K562 (cell line): ENCODE results near the gene QPRT. TPM values are rescaled to one million over a fixed set of nuclear protein-coding genes. Genes with fewer than 3 reads are reported as not detected.
A peak's percentile ranks its signal among the peaks of the same experiment; 100 is the strongest.

Experiments
- ATAC-seq: fragments of 200-7000 bp; cut with Tn5 transposase; 3 replicates; pipeline ENCODE4 v1.9.1; 2020; ENCODE audit warnings: moderate library complexity
- BruUV-seq: library from RNA; stranded (reverse); fragments of 400-500 nt; replicated peaks from 2 replicates; lab custom pipeline; 2021; lab: Mats Ljungman, UMichigan
- CTCF ChIA-PET: fragments of 300-600 bp; formaldehyde crosslinking; extraction: SDS; loops from one replicate; lab custom pipeline; 2021; ENCODE audit warnings: low intra/inter-chr PET ratio; lab: Yijun Ruan, JAX
- POLR2A ChIA-PET: fragments of 300-600, 350-650 bp; sonication (Branson Sonifier 250); formaldehyde crosslinking; extraction: SDS; loops from one replicate; lab custom pipeline; 2021; ENCODE audit warnings: antibody characterized with exemption, inconsistent platforms; lab: Yijun Ruan, JAX
- DNase-seq, 4 experiments: peaks; one replicate each; pipeline versions ENCODE4 v3.0.0 to v3.0.0-alpha.2; 2011 to 2018; ENCODE audit warnings: low spot score in 3 of 4, mixed read lengths in 3 of 4; ENCODE audit errors: extremely low read depth in 1 of 4
- FAIRE-seq: peaks from 2 replicates; lab custom pipeline; 2011; peaks lifted over from hg19 to GRCh38; lab: Jason Lieb, UNC
- H2AFZ ChIP-seq: 2 replicates; pipeline ENCODE4 v1.6.0; 2011; ENCODE audit warnings: low read depth, low read length, control low read depth, inconsistent platforms
- H3K27ac ChIP-seq: fragments of 200-600 bp; 3 replicates; pipeline ENCODE4 v1.8.0; 2011; ENCODE audit warnings: low read depth, mild to moderate bottlenecking, control low read depth, inconsistent platforms, low read length, moderate library complexity, mixed read lengths; ENCODE audit errors: extremely low read depth
- H3K27me3 ChIP-seq, 2 experiments: fragments of 300-600 bp in 1 of 2; 2 replicates in 1 of 2; 3 replicates in 1 of 2; pipeline versions ENCODE4 v1.6.0 to v1.8.0; 2011; ENCODE audit warnings: inconsistent platforms in 2 of 2, low read length in 2 of 2, mild to moderate bottlenecking in 1 of 2, mixed read lengths in 1 of 2, moderate library complexity in 1 of 2; ENCODE audit not compliant: control insufficient read depth in 2 of 2, insufficient read depth in 2 of 2
- H3K36me3 ChIP-seq: fragments of 300-600 bp; 3 replicates; pipeline ENCODE4 v1.8.0; 2011; ENCODE audit warnings: mild to moderate bottlenecking, low read length, inconsistent platforms; ENCODE audit not compliant: control insufficient read depth, insufficient read depth
- H3K4me1 ChIP-seq, 2 experiments: fragments of 200-600 bp in 1 of 2; replicated peaks in 1 of 2; 2 replicates in 1 of 2; 3 replicates in 1 of 2; pipeline versions ENCODE4 v1.5.1 to v1.8.0; 2011; ENCODE audit warnings: inconsistent platforms in 2 of 2, low read length in 2 of 2, mild to moderate bottlenecking in 1 of 2, mixed read lengths in 1 of 2, moderate library complexity in 1 of 2; ENCODE audit not compliant: control insufficient read depth in 2 of 2, insufficient read depth in 2 of 2
- H3K4me2 ChIP-seq: 2 replicates; pipeline ENCODE4 v1.6.1; 2011; ENCODE audit warnings: low read length, control low read depth, inconsistent platforms, mixed read lengths; ENCODE audit not compliant: insufficient read depth
- H3K4me3 ChIP-seq: fragments of 200-600 bp; sonication (generic), shearing (Covaris generic); 2 replicates; pipeline ENCODE4 v1.5.1; 2016; ENCODE audit warnings: control low read depth, inconsistent platforms
- H3K79me2 ChIP-seq: fragments of 200-600 bp; 3 replicates; pipeline ENCODE4 v1.8.0; 2011; ENCODE audit warnings: low read length, inconsistent platforms; ENCODE audit not compliant: control insufficient read depth, insufficient read depth
- H3K9ac ChIP-seq, 2 experiments: 2 replicates each; pipeline versions ENCODE4 v1.6.0 to v1.6.1; 2011; ENCODE audit warnings: low read depth in 2 of 2, low read length in 2 of 2, control low read depth in 1 of 2, inconsistent platforms in 1 of 2, mild to moderate bottlenecking in 1 of 2, mixed read lengths in 1 of 2; ENCODE audit not compliant: insufficient read depth in 1 of 2
- H3K9me1 ChIP-seq: one replicate; pipeline ENCODE4 v1.6.0; 2011; ENCODE audit warnings: inconsistent platforms, mild to moderate bottlenecking, low read length, moderate library complexity; ENCODE audit not compliant: control insufficient read depth, insufficient read depth
- H3K9me3 ChIP-seq: replicated peaks from 2 replicates; pipeline ENCODE4 v1.5.1; 2011; ENCODE audit warnings: low read depth, low read length, inconsistent platforms; ENCODE audit not compliant: control insufficient read depth, insufficient read depth
- H4K20me1 ChIP-seq: replicated peaks from 2 replicates; pipeline ENCODE4 v1.6.1; 2011; ENCODE audit warnings: low read length, inconsistent platforms, mixed read lengths; ENCODE audit not compliant: control insufficient read depth, insufficient read depth
- CBX5 ChIP-seq: IDR thresholded peaks from 2 replicates; pipeline ENCODE4 v1.6.1; 2014; ENCODE audit warnings: low read depth, borderline replicate concordance
- CBX8 ChIP-seq: fragments of 200-600 bp; sonication (generic); IDR thresholded peaks from 2 replicates; pipeline ENCODE4 v1.6.1; 2012; ENCODE audit warnings: borderline replicate concordance, mixed run types, low read depth, mild to moderate bottlenecking, moderate library complexity, mixed read lengths, low read length, control low read depth, inconsistent platforms; ENCODE audit not compliant: poor library complexity, severe bottlenecking; ENCODE audit errors: extremely low read depth
- EGR1 ChIP-seq: fragments of 450-650 bp; conservative IDR thresholded peaks from 2 replicates; pipeline ENCODE4 v1.6.1; 2017; ENCODE audit warnings: mild to moderate bottlenecking
- GABPB2 ChIP-seq: fragments of 250-450 bp; sonication (Bioruptor Pico); conservative IDR thresholded peaks from 2 replicates; pipeline ENCODE4 v1.5.1; 2021; ENCODE audit warnings: mild to moderate bottlenecking
- NCOR1 ChIP-seq: fragments of 450-650 bp; IDR thresholded peaks from 2 replicates; pipeline ENCODE4 v1.6.1; 2016; ENCODE audit warnings: mild to moderate bottlenecking, moderate library complexity
- NRF1 ChIP-seq, 2 experiments: fragments of 450-650 bp; IDR thresholded peaks in 1 of 2; conservative IDR thresholded peaks in 1 of 2; 2 replicates each; pipeline ENCODE4 v1.6.1; 2014; ENCODE audit warnings: mild to moderate bottlenecking in 2 of 2
- RCOR1 ChIP-seq, 2 experiments: IDR thresholded peaks; 2 replicates each; pipeline ENCODE4 v1.6.1; 2012; ENCODE audit warnings: low read depth in 2 of 2, low read length in 2 of 2, borderline replicate concordance in 1 of 2, improper control_type of control experiment in 1 of 2
- TCF7L2 ChIP-seq: fragments of 150-350 bp; IDR thresholded peaks from 2 replicates; pipeline ENCODE4 v1.6.1; 2016; ENCODE audit warnings: low read depth, mild to moderate bottlenecking, low read length, moderate library complexity
- ZNF507 ChIP-seq: conservative IDR thresholded peaks from 2 replicates; pipeline ENCODE4 v1.6.1; 2017; ENCODE audit warnings: missing genetic modification characterization, missing compliant biosample characterization
- ZSCAN29 ChIP-seq: fragments of 450-650 bp; IDR thresholded peaks from 2 replicates; pipeline ENCODE4 v1.6.1; 2017
- WGBS: fragments of 100-300 bp; shearing (Covaris generic); methylation state at CpG from one replicate; pipeline ENCODE4 v1.1.6; 2016; ENCODE audit warnings: low coverage, mixed read lengths; ENCODE audit not compliant: insufficient coverage; ENCODE audit errors: missing lambda C conversion rate; 5-methylcytosine and 5-hydroxymethylcytosine counted together
- in situ Hi-C: fragments of 300-500 bp; cut with MboI; formaldehyde crosslinking; loops from 4 replicates; pipeline ENCODE4 v1.15.0; 2018; ENCODE audit warnings: inconsistent platforms, mixed read lengths
- intact Hi-C: fragments of 100-400 bp; cut with micrococcal nuclease; formaldehyde crosslinking; loops from 2 replicates; pipeline ENCODE4 v1.14.2; 2022
- polyA plus RNA-seq, 8 experiments: library from polyadenylated mRNA; depleted of rRNA in 4 of 8; stranded (reverse) in 5 of 8; unstranded in 3 of 8; fragments of >200 nt; fragmentation: Nextera tagmentation in 2 of 8; fragmentation: Illumina TruSeq in 1 of 8; extraction: Ambion mirVana in 2 of 8; extraction: Trizol in 1 of 8; gene quantifications; 2 replicates each; pipeline versions ENCODE4 v1.2.1 to v1.2.3, GENCODE V29; 2011 to 2014; ENCODE audit warnings: inconsistent platforms in 1 of 8, missing spikeins in 1 of 8
- total RNA-seq, 7 experiments: library from RNA; depleted of rRNA in 6 of 7; stranded (reverse); fragments of >200 nt in 6 of 7; fragmentation: Illumina TruSeq in 2 of 7; extraction: Trizol in 2 of 7; gene quantifications; 2 replicates each; pipeline versions ENCODE4 v1.2.1 to v1.2.3, GENCODE V29; 2011 to 2021; ENCODE audit warnings: low replicate concordance in 1 of 7
- TF ChIP-seq, protein P1 (sequence below): fragments of 200-800 bp; sonication (Bioruptor generic); IDR thresholded peaks from 2 replicates; pipeline ENCODE4 v1.6.1; 2016; ENCODE audit warnings: missing genetic modification characterization, missing compliant biosample characterization

Gene QPRT
- total and polyA plus RNA-seq, 9 of the 15 experiments (the other 6 are each of a cell fraction or from before 2014, with no cell fraction given): 7.7 to 112 (median 64.1) TPM

DNA sequence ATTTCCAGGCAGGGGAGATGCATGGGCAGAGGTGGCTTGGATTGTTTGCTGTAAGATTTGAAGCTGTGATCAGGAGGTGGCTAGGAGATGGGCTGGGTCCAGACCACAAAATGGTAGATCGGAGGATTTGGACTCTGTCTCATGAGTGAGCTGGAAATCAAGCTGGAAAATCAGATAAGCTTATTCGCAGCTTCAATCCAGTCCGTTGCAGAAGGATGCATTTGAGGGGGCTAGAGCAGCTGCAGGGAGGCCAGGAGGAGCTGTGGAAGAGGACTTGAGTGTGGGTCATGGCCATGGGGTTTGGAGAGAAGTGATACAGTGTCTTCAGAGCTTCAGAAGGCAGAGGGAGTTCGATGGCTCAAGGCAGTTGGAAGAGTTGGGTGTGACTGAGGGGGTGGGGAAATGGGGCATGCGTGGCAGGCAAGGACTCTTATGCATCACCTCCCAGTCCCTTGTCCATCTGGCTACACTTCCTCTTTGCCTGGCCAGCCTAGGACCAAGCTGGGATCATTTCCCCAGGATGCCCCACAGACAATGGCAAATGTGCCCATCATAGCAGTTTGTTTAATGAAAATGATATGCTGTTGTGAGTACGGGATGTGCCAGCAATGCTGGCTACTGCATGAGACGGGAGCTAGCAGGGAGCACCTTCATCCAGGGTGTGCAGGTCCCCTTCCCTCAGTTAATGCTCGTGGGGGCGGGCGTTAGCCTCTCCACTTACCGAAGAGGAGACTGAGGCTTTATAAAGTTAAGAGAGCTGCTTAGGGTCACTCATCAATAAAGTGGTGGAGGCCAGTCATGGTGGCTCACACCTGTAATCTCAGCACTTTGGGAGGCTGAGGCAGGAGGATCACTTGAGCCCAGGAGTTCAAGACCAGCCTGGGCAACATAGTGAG is 20.6 kb downstream of the QPRT start:
- ChIA-PET CTCF (interaction anchor here (1.0 to 1.5 kb wide), 2 partner anchors 11 to 117 kb away, joined by 3 to 5 read pairs; partner anchors contain the start of gene PAGR1), POLR2A (interaction anchor here (0.5 to 2.2 kb wide), 22 partner anchors 10 to 1196 kb away, joined by 3 to 13 read pairs (median 4); partner anchors contain the start of genes MAZ, PAGR1, QPRT and TAOK2)
- intact Hi-C loops: loop anchor here (5.0 to 10.0 kb wide), 4 partner anchors 37 to 323 kb away; partner anchors contain the start of genes C16orf92, PAGR1 and SPN
- Histone ChIP-seq H3K27ac (no peak overlapping the region), H3K4me3 (no peak overlapping the region), H2AFZ (no peak overlapping the region), H4K20me1 (no peaks in the 10 kb centered on the region), H3K27me3 (no peaks in the 10 kb centered on the region), H3K79me2 (no peaks in the 10 kb centered on the region; the same call in 1 of the 3 replicates), H3K9ac (peak overlapping the region in 1 of 2 experiments; percentile 49; a peak in 1 of 4 replicates), H3K4me2 (peak overlapping the region; percentile 26; the same call in 1 of the 2 replicates), H3K4me1 (peaks cover 24 to 30% of the 10 kb centered on the region in 2 experiments), H3K36me3 (peaks cover 25% of the 10 kb centered on the region; the same call in 1 of the 3 replicates), H3K9me3 (no peaks in the 10 kb centered on the region), H3K9me1 (no peaks in the 10 kb centered on the region)
- 43% methylated on average over 11 of the region's 11 CpGs for WGBS
- in situ Hi-C loops: loop anchor here (10.0 kb wide), 1 partner anchor 325 kb away; the partner anchor contains the start of gene C16orf92
- FAIRE-seq (peak; percentile 71), DNase-seq (peak in 3 of 4 experiments; percentile 27 to 43 (median 39)), ATAC-seq (peak; percentile 28; the same call in 2 of the 3 replicates)
- no TSS peak for BruUV-seq
- 0 out of 2 replicates have a peak, but pooled peaks have one; percentile 8 for TF ChIP-seq NCOR1
- TF ChIP-seq EGR1: peak; percentile 21; the same call in 1 of the 2 replicates
- TF ChIP-seq NRF1 (conservative IDR thresholded peaks at IDR 0.05 in 1 of 2, IDR thresholded peaks at IDR 0.05 in 1 of 2): peak; percentile 59 to 66
- no peak for TF ChIP-seq TCF7L2
- TF ChIP-seq RCOR1 (IDR thresholded peaks at IDR 0.05; ENCODE audit: borderline replicate concordance in 1 of 2, low read depth in 2 of 2, low read length in 2 of 2): 0 out of 4 replicates have a peak, but pooled peaks of 1 of the 2 experiments have one; percentile 0
- TF ChIP-seq, protein P1, sequence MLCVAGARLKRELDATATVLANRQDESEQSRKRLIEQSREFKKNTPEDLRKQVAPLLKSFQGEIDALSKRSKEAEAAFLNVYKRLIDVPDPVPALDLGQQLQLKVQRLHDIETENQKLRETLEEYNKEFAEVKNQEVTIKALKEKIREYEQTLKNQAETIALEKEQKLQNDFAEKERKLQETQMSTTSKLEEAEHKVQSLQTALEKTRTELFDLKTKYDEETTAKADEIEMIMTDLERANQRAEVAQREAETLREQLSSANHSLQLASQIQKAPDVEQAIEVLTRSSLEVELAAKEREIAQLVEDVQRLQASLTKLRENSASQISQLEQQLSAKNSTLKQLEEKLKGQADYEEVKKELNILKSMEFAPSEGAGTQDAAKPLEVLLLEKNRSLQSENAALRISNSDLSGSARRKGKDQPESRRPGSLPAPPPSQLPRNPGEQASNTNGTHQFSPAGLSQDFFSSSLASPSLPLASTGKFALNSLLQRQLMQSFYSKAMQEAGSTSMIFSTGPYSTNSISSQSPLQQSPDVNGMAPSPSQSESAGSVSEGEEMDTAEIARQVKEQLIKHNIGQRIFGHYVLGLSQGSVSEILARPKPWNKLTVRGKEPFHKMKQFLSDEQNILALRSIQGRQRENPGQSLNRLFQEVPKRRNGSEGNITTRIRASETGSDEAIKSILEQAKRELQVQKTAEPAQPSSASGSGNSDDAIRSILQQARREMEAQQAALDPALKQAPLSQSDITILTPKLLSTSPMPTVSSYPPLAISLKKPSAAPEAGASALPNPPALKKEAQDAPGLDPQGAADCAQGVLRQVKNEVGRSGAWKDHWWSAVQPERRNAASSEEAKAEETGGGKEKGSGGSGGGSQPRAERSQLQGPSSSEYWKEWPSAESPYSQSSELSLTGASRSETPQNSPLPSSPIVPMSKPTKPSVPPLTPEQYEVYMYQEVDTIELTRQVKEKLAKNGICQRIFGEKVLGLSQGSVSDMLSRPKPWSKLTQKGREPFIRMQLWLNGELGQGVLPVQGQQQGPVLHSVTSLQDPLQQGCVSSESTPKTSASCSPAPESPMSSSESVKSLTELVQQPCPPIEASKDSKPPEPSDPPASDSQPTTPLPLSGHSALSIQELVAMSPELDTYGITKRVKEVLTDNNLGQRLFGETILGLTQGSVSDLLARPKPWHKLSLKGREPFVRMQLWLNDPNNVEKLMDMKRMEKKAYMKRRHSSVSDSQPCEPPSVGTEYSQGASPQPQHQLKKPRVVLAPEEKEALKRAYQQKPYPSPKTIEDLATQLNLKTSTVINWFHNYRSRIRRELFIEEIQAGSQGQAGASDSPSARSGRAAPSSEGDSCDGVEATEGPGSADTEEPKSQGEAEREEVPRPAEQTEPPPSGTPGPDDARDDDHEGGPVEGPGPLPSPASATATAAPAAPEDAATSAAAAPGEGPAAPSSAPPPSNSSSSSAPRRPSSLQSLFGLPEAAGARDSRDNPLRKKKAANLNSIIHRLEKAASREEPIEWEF (CRISPR knock-in tag): no peak
- no peak for TF ChIP-seq CBX8
- TF ChIP-seq ZNF507: no peak
- no peak for TF ChIP-seq ZSCAN29
- no peak for TF ChIP-seq CBX5
- no peak for TF ChIP-seq GABPB2
